Caco-2 (cell line): ENCODE measurements around the gene ST3GAL2. TPM values are rescaled to one million over a fixed set of nuclear protein-coding genes. Genes with fewer than 3 reads are reported as not detected.

ENCODE experiments used
- BruUV-seq: library from RNA; stranded (reverse); fragments of 400-500 nt; replicated peaks from 2 replicates; lab custom pipeline; 2021; lab: Mats Ljungman, UMichigan
- CTCF ChIA-PET: fragments of 300-600 bp; sonication (Branson Sonifier 250); formaldehyde crosslinking; loops from one replicate; lab custom pipeline; 2022; ENCODE audit warnings: antibody characterized with exemption; lab: Charles Lee
- POLR2A ChIA-PET: fragments of 300-600 bp; sonication (Branson Sonifier 250); formaldehyde crosslinking; loops from one replicate; lab custom pipeline; 2022; ENCODE audit warnings: antibody characterized with exemption; lab: Charles Lee
- DNase-seq, 2 experiments: peaks; one replicate each; pipeline versions ENCODE4 v3.0.0 to v3.0.0-alpha.2; 2020 to 2022
- H3K27me3 ChIP-seq: replicated peaks from 2 replicates; pipeline ENCODE4 v1.6.0; 2011; ENCODE audit warnings: low read length; ENCODE audit not compliant: control insufficient read depth, insufficient read depth
- H3K36me3 ChIP-seq: 2 replicates; pipeline ENCODE4 v1.5.1; 2011; ENCODE audit warnings: low read length; ENCODE audit not compliant: control insufficient read depth, insufficient read depth
- H3K4me1 ChIP-seq: fragments of 250-450 bp; sonication (Bioruptor Pico); 2 replicates; pipeline ENCODE4 v1.5.1; 2020; ENCODE audit warnings: mild to moderate bottlenecking
- H3K4me3 ChIP-seq: 2 replicates; pipeline ENCODE4 v1.5.1; 2011; ENCODE audit warnings: low read depth, mild to moderate bottlenecking, control low read depth, low read length
- H3K9me3 ChIP-seq: fragments of 250-450 bp; sonication (Bioruptor Pico); 2 replicates; pipeline ENCODE4 v1.5.1; 2020; ENCODE audit warnings: mild to moderate bottlenecking, moderate library complexity
- H3K27ac Mint-ChIP-seq: one replicate; pipeline ENCODE4 v1.8.0; 2022; ENCODE audit warnings: mixed read lengths; ENCODE audit not compliant: unreplicated experiment
- H3K27me3 Mint-ChIP-seq: one replicate; pipeline ENCODE4 v1.8.0; 2022; ENCODE audit warnings: mixed read lengths; ENCODE audit not compliant: insufficient read depth, unreplicated experiment
- H3K36me3 Mint-ChIP-seq: one replicate; pipeline ENCODE4 v1.8.0; 2022; ENCODE audit warnings: mild to moderate bottlenecking, mixed read lengths; ENCODE audit not compliant: insufficient read depth, unreplicated experiment
- H3K4me1 Mint-ChIP-seq: one replicate; pipeline ENCODE4 v1.8.0; 2022; ENCODE audit warnings: low read depth, mixed read lengths; ENCODE audit not compliant: unreplicated experiment
- H3K4me3 Mint-ChIP-seq: one replicate; pipeline ENCODE4 v1.8.0; 2022; ENCODE audit warnings: mild to moderate bottlenecking, moderate library complexity, mixed read lengths; ENCODE audit not compliant: unreplicated experiment
- H3K9me3 Mint-ChIP-seq: one replicate; pipeline ENCODE4 v1.8.0; 2022; ENCODE audit warnings: mixed read lengths; ENCODE audit not compliant: unreplicated experiment
- intact Hi-C: fragments of 100-400 bp; cut with micrococcal nuclease; formaldehyde crosslinking; loops from one replicate; pipeline ENCODE4 v1.10.0; 2022; ENCODE audit not compliant: unreplicated experiment
- total RNA-seq: library from RNA; stranded (reverse); gene quantifications from 2 replicates; pipeline ENCODE4 v1.2.3, GENCODE V29; 2022
- TF ChIP-seq, protein P1 (sequence below), 2 experiments: fragments of 200-600 bp in 1 of 2; IDR thresholded peaks; 1 replicate in 1 of 2; 2 replicates in 1 of 2; pipeline versions ENCODE4 v1.5.1 to v1.8.0; 2011 to 2022; ENCODE audit warnings: antibody characterized with exemption in 1 of 2, control low read depth in 1 of 2, inconsistent platforms in 1 of 2, low read depth in 1 of 2, low read length in 1 of 2, mild to moderate bottlenecking in 1 of 2, moderate library complexity in 1 of 2; ENCODE audit not compliant: insufficient read depth in 1 of 2, severe bottlenecking in 1 of 2, unreplicated experiment in 1 of 2

ST3GAL2 gene
- total RNA-seq, 1 experiment from 2014 or later, result 31.1 TPM

DNA sequence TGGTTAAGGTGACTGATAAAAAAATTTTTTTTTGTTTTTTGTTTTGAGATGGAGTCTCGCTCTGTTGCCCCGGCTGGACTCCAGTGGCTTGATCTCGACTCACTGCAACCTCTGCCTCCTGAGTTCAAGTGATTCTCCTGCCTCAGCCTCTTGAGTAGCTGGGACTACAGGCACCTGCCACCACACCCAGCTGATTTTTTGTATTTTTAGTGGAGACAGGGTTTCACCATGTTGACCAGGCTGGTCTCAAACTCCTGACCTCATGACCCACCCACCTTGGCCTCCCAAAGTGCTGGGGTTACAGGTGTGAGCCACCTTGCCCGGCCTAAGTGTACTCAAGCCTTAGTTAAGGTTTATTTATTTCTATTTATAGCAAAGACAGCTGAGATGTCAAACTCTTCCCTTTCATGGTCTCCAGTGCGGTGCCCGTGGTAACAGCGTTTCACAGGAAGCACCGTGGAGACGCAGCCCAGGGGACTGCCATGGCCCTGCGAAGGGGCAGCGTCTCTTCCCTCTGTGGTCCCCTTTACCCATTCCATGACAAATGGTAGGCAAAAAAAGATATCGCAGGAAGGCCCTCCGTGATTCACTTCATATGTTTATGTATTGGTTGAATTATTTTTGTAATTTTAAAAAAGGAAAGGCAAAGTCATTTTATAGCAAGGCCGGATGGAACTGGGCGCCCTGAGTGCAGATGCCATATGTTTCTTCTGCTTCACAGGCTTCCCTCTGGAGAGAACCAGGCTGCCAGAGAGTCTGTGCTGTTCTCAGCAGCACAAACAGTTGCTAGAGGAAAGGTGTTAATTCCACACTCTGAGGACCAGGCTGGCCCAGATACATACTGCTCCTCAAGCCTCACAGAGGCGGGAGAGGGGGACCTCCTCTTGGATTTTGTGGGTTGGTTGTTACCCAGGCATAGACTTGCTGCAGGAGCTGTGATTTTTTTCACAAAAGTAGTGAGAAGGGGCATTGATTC is 63.0 kb downstream of the ST3GAL2 start:
- intact Hi-C loops, result no loop called here
- Mint-ChIP-seq H3K4me3 (no peak overlapping the region), H3K27me3 (no peaks in the 10 kb centered on the region), H3K9me3 (no peaks in the 10 kb centered on the region), H3K36me3 (peaks cover 100% of the 10 kb centered on the region), H3K27ac (peak overlapping the region; percentile 55), H3K4me1 (peaks cover 6% of the 10 kb centered on the region)
- BruUV-seq, result no TSS peak
- Histone ChIP-seq H3K4me1 (0 out of 2 replicates have a peak, but pooled peaks cover 9% of the 10 kb centered on the region), H3K4me3 (no peak overlapping the region), H3K36me3 (peaks cover 4% of the 10 kb centered on the region), H3K27me3 (no peaks in the 10 kb centered on the region), H3K9me3 (no peaks in the 10 kb centered on the region)
- CTCF ChIA-PET, result interaction anchor here (0.7 kb wide), 1 partner anchor 95 kb away, joined by 3 read pairs; no protein-coding TSS in a partner anchor
- TF ChIP-seq, protein P1, sequence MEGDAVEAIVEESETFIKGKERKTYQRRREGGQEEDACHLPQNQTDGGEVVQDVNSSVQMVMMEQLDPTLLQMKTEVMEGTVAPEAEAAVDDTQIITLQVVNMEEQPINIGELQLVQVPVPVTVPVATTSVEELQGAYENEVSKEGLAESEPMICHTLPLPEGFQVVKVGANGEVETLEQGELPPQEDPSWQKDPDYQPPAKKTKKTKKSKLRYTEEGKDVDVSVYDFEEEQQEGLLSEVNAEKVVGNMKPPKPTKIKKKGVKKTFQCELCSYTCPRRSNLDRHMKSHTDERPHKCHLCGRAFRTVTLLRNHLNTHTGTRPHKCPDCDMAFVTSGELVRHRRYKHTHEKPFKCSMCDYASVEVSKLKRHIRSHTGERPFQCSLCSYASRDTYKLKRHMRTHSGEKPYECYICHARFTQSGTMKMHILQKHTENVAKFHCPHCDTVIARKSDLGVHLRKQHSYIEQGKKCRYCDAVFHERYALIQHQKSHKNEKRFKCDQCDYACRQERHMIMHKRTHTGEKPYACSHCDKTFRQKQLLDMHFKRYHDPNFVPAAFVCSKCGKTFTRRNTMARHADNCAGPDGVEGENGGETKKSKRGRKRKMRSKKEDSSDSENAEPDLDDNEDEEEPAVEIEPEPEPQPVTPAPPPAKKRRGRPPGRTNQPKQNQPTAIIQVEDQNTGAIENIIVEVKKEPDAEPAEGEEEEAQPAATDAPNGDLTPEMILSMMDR (IDR thresholded peaks at IDR 0.05; ENCODE audit: insufficient read depth in 1 of 2, low read depth in 1 of 2, low read length in 1 of 2, severe bottlenecking in 1 of 2, unreplicated experiment in 1 of 2), result no peak
- POLR2A ChIA-PET, result no interaction called here
- DNase-seq, result no peak

DNA sequence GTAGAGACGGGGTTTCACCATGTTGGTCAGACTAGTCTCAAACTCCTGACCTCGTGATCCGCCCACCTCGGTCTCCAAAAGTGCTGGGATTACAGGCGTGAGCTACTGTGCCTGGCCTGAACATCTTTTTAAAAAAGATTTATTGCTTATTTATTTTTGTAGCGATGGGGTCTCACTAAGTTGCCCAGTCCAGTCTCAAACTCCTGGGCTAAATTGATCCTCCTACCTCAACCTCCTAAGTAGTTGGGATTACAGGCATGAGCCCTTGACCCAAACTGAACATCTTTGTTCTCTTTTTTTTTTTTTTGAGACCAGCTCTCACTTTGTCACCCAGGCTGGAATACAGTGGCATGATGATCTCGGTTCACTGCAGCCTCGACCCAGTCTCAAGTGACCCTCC is 64.7 kb downstream of the ST3GAL2 start:
- H3K9me3 Mint-ChIP-seq, result no peaks in the 10 kb centered on the region
- peaks cover 100% of the 10 kb centered on the region for H3K36me3 Mint-ChIP-seq
- no peak overlapping the region for H3K4me3 Mint-ChIP-seq
- Histone ChIP-seq H3K36me3 (peaks cover 4% of the 10 kb centered on the region), H3K9me3 (no peaks in the 10 kb centered on the region), H3K4me3 (no peak overlapping the region), H3K27me3 (no peaks in the 10 kb centered on the region), H3K4me1 (0 out of 2 replicates have a peak, but pooled peaks cover under 1% of the 10 kb centered on the region)
- ChIA-PET CTCF (interaction anchor here (0.8 to 1.7 kb wide), 2 partner anchors 97 to 99 kb away, joined by 3 to 8 read pairs; no protein-coding TSS in a partner anchor), POLR2A (no interaction called here)
- no TSS peak for BruUV-seq
- intact Hi-C loops, result no loop called here
- H3K4me1 Mint-ChIP-seq, result peaks cover 6% of the 10 kb centered on the region
- H3K27me3 Mint-ChIP-seq, result no peaks in the 10 kb centered on the region
- DNase-seq, result no peak
- TF ChIP-seq, protein P1 (IDR thresholded peaks at IDR 0.05; ENCODE audit: insufficient read depth in 1 of 2, low read depth in 1 of 2, low read length in 1 of 2, severe bottlenecking in 1 of 2, unreplicated experiment in 1 of 2), result no peak
- H3K27ac Mint-ChIP-seq, result no peak overlapping the region

DNA sequence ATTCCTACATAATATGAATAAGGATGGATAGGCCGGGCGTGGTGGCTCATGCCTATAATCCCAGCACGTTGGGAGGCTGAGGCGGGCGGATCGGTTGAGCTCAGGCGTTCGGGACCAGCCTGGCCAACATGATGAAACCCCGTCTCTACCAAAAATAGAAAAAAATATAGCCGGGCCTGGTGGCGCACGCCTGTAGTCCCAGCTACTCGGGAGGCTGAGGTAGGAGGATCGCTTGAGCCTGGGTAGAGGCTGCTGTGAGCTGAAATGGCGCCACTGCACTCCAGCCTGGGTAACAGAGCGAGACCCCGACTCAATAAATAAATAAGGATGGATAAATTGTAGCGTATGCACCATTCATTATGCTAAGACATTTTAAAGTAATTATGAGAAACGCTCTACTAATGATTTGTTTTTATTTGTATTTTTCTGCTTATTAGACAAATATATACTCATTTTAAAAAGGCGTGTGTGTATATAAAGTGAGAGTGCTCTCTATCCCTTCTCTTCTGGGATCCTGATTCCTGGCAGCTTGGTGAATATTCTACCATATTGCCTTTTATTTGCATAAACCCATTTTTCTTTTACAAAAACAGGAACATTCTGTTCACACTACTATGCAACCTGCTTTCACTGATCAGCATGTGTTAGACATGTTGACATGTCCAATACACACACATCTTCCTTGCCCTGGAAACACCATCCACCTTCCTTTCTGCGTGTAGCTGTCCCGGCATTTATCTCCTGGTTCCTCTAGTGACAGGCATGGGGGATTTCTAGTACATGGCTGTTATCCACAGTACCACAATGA is 65.8 kb downstream of the ST3GAL2 start:
- H3K4me1 ChIP-seq, result no peaks in the 10 kb centered on the region
- H3K9me3 Mint-ChIP-seq, result no peaks in the 10 kb centered on the region
- no peak overlapping the region for H3K27ac Mint-ChIP-seq
- TSS peak; percentile 66 for BruUV-seq
- H3K27me3 Mint-ChIP-seq, result no peaks in the 10 kb centered on the region
- POLR2A ChIA-PET, result no interaction called here
- H3K4me1 Mint-ChIP-seq, result peaks cover 6% of the 10 kb centered on the region
- no peak overlapping the region for H3K4me3 Mint-ChIP-seq
- no peak overlapping the region for H3K4me3 ChIP-seq
- CTCF ChIA-PET, result interaction anchor here (1.7 kb wide), 1 partner anchor 98 kb away, joined by 8 read pairs; no protein-coding TSS in a partner anchor
- H3K27me3 ChIP-seq, result no peaks in the 10 kb centered on the region
- peaks cover 4% of the 10 kb centered on the region for H3K36me3 ChIP-seq
- intact Hi-C loops, result no loop called here
- DNase-seq, result no peak
- peaks cover 100% of the 10 kb centered on the region for H3K36me3 Mint-ChIP-seq
- no peaks in the 10 kb centered on the region for H3K9me3 ChIP-seq
- TF ChIP-seq, protein P1 (IDR thresholded peaks at IDR 0.05; ENCODE audit: insufficient read depth in 1 of 2, low read depth in 1 of 2, low read length in 1 of 2, severe bottlenecking in 1 of 2, unreplicated experiment in 1 of 2), result no peak
